GM19395 (cell line): ENCODE data around the gene TBC1D22A.

Experiments used
- ATAC-seq: cut with Tn5 transposase; IDR thresholded peaks from one replicate; pipeline ENCODE4 v1.9.1; 2021; ENCODE audit warnings: mild to moderate bottlenecking, moderate library complexity; ENCODE audit not compliant: unreplicated experiment

TBC1D22A gene

DNA sequence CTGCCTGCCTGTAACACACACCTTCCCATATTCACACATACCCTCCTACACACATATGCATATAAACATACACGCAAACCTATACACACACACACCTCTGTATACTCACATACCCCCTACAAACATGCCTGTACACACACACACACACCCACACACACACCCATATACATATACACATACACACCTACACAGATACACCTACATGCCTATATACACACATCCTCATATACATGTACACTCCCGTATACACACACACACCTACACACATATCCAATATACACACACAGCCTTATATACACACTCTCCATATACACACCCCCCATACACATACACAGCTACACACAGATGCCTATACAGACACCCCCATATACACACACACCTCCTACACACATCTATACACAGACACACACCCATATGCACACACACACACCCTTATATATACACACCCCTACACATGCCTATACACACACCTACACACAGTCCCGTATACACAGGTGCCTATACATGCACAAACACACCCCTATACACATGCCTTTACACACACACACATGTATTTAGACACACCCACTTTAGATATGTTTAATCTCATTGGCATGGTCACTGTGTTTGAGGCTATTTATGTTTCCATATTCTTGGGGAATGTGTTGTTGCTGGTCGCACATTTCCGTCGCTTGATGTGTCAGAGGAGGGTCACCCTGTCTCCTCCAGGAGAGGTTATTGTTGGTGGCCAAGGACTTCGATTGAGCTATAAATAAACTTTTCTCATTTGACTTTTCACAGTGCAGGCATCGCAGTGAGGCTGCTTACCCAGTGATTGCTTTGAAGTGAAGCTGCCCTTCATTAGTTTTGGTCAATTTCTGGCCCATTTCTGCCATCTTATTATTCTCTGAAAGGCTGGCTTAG is 243.3 kb downstream of the TBC1D22A start:
- no peak for ATAC-seq

DNA sequence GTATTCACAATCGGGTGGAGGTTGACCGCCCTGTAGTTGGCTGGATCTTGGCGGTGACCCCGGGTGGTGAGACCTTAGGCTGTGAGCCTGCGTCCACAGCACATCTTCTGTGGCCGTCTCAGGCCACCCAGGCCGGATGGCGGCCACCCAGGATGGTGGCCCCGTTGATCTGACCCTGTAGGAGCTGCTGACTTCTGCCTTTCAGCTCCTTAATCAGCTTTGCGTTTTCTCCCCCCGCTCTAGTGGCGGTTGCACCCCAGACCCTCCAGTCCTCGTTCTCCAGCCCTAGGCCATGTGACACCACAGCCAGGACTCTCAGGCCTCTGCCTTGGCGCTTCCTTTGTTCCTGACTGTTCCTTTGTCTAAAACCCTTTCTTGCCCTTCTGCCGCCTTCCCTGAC is 244.0 kb downstream of the TBC1D22A start:
- ATAC-seq, result no peak

DNA sequence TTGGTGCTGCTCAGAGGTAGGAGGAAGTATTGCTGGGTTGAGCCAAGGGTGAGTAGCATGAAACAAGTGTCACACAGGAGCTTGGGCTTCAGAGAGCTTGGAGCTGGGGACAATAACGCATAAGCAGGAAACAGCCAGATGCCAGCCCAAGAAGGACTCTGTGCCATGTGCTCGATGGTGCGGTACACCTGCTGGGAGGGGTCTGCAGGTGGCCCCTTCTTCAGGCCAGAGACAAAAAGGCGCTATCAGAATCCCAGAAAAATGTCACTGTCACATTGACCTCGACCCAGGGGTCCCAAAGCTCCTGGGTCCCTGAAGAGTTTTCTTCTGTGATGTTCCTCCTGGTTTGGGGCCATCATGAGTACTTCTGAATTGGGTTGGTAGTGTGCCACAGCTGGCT is 244.4 kb downstream of the TBC1D22A start:
- no peak for ATAC-seq

DNA sequence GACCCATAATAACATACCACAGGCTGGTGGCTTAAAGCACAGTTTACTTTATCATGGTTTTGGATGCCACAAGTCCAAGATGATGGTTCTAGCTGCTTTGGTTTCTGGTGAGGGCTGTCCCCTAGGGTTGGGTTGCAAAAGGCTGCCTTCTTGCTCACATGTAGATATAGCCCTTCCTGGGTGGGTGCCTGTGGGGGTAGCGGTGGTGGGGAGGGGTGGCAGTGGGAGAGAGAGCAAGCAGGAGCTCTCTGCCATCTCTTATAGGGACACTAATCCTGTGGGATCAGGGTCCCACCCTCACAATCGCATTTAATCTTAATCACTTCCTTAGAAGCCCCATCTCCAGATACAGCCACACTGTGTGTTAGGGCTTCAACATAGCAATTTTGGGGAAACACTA is 245.0 kb downstream of the TBC1D22A start:
- ATAC-seq, result no peak

- no peak for ATAC-seq
These were observed 245.9 kb downstream of the TBC1D22A start for GRCh38 chr22:47008208-47008885.

- no peak for ATAC-seq
These were observed 247.1 kb downstream of the TBC1D22A start for GRCh38 chr22:47009304-47010101.

GRCh38 chr22:47010211-47010610 is 247.8 kb downstream of the TBC1D22A start:
- ATAC-seq, result no peak

- no peak for ATAC-seq
These were observed 248.8 kb downstream of the TBC1D22A start for GRCh38 chr22:47011131-47011858.

DNA sequence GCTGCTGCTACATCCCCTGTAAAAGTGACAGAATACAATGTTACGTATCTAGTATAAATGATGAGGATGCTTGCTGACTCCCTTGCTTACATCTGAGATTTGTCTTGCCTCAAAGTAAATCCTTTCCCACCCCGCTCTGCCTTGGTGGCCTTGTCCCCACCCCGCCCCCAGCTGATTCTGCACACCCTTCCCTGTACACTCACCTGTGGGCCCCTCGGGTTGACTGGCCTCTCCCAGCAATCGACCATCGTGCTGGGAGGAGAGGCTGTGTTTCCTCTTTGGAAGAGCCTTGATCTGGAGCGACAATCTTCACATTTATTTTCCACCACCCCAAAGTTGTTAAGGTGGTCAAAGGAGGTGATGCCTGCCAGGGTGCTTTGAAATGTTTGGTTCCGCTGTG is 249.4 kb downstream of the TBC1D22A start:
- no peak for ATAC-seq

GRCh38 chr22:47012589-47013370 is 250.3 kb downstream of the TBC1D22A start:
- no peak for ATAC-seq

DNA sequence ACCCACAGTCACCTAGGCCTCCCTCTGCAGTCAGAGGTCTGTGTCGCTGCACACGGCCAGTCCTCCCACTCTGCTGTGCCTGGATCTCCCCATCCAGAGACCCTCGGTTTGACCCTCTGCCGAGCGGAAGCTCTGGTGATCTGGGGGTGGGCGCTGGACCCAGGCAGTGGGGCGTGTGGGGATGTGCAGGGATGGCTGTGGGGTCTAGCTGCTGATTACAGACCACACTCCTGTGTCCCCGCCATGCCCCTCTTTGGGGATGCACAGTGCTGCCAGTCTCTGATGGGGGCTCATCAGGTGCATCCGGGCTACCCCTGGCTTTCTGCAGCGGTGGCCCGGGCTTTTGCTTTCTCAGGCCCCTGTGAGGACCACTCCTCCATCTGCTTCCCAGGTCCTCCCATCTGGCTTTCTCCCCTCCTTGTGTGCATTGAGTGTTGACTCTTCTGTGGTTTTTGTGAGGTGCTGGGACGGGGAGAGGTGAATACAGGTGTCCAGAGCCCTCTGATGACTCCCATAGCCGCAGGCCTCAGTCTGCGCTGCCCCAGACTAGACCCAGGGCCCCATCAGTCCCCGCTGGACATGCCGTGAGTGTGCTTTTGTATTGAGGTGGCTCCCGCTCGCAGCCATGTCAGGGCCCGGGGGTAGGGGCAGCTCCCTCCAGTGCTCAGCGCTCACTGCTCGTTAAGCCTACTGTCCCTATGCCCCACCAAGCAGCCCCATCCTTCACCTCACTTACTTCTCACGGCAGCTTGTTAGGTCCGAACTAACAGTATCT is 251.6 kb downstream of the TBC1D22A start:
- ATAC-seq, result no peak

GRCh38 chr22:47014636-47015345 is 252.3 kb downstream of the TBC1D22A start:
- ATAC-seq, result no peak

DNA sequence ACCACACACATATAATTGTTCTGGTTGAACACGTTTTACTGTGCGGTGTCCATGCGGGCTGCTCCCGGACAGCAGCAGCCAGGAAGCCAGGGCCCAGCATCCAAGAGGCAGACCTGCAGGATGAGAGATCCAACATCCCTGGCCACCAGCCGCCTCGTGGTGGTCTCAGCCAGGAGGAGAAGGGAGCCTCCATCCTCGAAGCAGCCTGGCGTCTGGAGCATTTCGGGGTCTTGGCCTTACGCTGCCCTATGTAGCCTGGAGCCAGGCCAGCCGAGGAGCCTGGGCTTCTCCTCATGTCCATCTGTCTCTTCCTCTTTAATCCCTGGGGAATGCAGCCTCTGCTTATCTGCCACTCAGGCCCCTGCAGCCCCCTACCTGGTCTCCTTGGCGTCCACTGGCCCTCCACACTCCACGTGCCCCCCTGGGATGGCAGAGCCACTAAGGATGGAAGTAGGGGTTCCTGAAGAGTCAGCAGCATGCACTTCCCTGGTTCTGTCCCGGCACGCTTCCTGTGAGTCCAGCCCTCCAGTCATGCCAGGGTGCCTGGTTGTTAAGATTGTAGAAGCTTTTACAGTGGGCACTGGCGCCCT is 253.2 kb downstream of the TBC1D22A start:
- no peak for ATAC-seq

DNA sequence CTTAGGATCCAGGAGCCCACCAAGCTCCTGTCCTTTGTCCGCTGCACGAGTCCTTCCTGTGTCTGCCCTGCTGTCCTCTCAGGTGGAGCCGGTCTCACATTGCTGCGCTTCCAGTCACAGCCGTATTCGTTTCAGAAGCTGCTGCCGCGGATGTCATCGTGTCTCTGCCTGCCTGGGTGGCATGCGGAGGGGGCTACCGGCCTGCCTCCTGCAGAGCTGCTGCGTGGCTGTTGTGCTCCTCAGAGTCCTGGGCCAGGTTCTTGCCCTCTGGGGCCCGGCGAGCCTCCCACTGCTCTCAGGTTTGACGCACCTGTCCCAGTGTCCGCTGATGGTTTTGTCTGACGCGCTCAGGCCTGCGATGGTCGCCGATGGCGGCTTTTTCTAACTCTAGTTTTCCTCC is 254.2 kb downstream of the TBC1D22A start:
- no peak for ATAC-seq

DNA sequence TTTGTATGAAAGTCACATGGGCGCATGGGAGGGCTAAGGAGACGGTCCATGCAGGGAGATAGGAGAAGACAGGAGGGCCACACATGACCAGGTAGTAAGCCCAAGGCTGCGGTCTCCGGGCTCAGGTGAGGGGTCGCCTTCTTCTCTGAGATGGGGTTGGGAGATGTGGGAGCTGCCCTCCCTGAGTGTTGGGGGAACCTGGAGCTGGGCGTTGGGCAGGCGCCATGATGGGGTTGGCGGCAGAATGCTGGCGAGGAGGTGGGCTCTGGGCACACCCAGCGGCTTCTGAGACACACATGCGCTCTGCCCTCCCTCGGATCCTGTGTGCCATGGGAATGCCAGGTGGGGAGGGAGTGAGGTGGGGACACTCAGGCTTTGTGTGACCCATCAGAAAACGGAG is 254.8 kb downstream of the TBC1D22A start:
- ATAC-seq, result no peak

DNA sequence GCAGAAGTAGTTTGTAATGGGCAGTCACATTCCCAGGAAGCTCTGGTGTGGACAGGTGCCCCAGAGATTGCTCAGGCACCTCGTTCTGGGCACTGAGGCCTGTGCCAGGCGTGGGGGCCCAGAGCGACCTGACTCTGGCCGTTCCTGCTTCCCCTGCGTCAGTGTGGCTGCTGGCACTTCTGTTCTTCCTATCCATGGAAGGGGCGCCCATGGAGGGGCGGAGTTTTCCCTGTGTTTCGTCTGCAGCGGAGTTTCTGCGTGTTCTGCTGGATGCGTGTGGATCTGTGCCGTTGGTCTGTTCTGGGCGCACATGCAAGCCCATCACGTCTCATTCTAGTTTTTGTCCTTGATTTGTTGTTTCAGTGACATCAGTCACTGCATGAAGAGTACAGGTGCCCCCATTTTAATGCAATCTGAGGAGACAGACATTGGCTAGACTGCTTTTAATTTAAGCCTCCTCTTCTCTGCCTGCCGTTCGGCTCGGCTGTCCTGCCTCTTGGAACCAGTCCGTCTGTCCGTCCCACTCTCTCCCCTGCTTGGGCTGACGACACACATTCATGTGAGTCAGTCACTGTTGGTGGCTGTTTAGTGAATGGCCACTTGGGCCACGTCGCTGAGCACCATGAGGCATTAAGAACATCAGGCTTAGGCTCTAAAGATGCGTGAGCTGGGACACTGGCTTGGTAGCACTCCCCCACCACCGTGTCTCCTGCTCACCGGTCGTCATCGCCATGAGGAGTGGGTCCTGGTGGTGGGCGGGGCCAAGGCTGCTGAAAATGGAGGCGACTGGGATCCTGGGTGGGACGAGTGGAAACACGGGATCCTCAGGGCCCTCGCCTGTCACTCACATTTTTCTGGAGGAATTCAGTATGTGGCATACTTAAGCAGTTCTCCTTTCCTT is 255.8 kb downstream of the TBC1D22A start:
- ATAC-seq, result no peak
